Endodermal cell (in vitro differentiated cells): ENCODE measurements around the gene NUP85. TPM values are rescaled to one million over a fixed set of nuclear protein-coding genes. Genes with fewer than 3 reads are reported as not detected.
"Not testable (repeated sequence)": the region's sequence is repeated elsewhere in the genome, so short reads cannot be mapped to it uniquely, and the experiment has no call there.

Experiments
- DNase-seq: peaks from one replicate; pipeline ENCODE4 v3.0.0-alpha.2; 2017
- H3K27ac ChIP-seq: 2 replicates; pipeline ENCODE4 v1.5.1; 2013; ENCODE audit warnings: mild to moderate bottlenecking, low read depth, low read length, moderate library complexity
- H3K27me3 ChIP-seq: 2 replicates; pipeline ENCODE4 v1.6.1; 2013; ENCODE audit warnings: mild to moderate bottlenecking, low read length, moderate library complexity; ENCODE audit not compliant: insufficient read depth, control insufficient read depth, poor library complexity, severe bottlenecking
- H3K36me3 ChIP-seq: 2 replicates; pipeline ENCODE4 v1.7.0; 2013; ENCODE audit warnings: mild to moderate bottlenecking, low read length, moderate library complexity; ENCODE audit not compliant: control insufficient read depth, insufficient read depth
- H3K4me1 ChIP-seq: one replicate; pipeline ENCODE4 v1.7.0; 2013; ENCODE audit warnings: low read length; ENCODE audit not compliant: control insufficient read depth, insufficient read depth
- H3K4me3 ChIP-seq: 2 replicates; pipeline ENCODE4 v1.5.1; 2013; ENCODE audit warnings: mild to moderate bottlenecking, low read length, moderate library complexity
- H3K9ac ChIP-seq: 2 replicates; pipeline ENCODE4 v1.6.1; 2013; ENCODE audit warnings: mild to moderate bottlenecking, low read length, moderate library complexity; ENCODE audit not compliant: poor library complexity, severe bottlenecking; ENCODE audit errors: extremely low read depth
- H3K9me3 ChIP-seq: 2 replicates; pipeline ENCODE4 v1.6.1; 2013; ENCODE audit warnings: mild to moderate bottlenecking, low read length, moderate library complexity; ENCODE audit not compliant: control insufficient read depth
- H3K27ac Mint-ChIP-seq: 2 replicates; pipeline ENCODE4 v1.8.0; 2020; ENCODE audit warnings: mixed read lengths
- H3K27me3 Mint-ChIP-seq: 2 replicates; pipeline ENCODE4 v1.8.0; 2021; ENCODE audit warnings: mild to moderate bottlenecking, mixed read lengths; ENCODE audit not compliant: insufficient read depth
- H3K36me3 Mint-ChIP-seq: 2 replicates; pipeline ENCODE4 v1.8.0; 2020; ENCODE audit warnings: low read depth, mixed read lengths
- H3K4me1 Mint-ChIP-seq: 2 replicates; pipeline ENCODE4 v1.8.0; 2020; ENCODE audit warnings: mixed read lengths
- H3K4me3 Mint-ChIP-seq: 2 replicates; pipeline ENCODE4 v1.8.0; 2020; ENCODE audit warnings: mild to moderate bottlenecking, moderate library complexity, mixed read lengths
- H3K9me3 Mint-ChIP-seq: 2 replicates; pipeline ENCODE4 v1.8.0; 2020; ENCODE audit warnings: mild to moderate bottlenecking, mixed read lengths
- WGBS, 2 experiments: methylation state at CpG; one replicate each; pipeline versions ENCODE4 v1.1.5 to v1.1.7; 2013; ENCODE audit warnings: missing lambda C conversion rate in 2 of 2, mixed read lengths in 1 of 2; ENCODE audit not compliant: insufficient coverage in 1 of 2, insufficient read length in 1 of 2; 5-methylcytosine and 5-hydroxymethylcytosine counted together
- total RNA-seq, 2 donors: library from RNA; stranded (reverse); fragmentation: NEBNext Ultra II Directional in 1 of 2; extraction: Animal tissue kit (Norgen Biotek cat#: 25700) in 1 of 2; gene quantifications; 2 replicates in 1 of 2; 3 replicates in 1 of 2; pipeline ENCODE4 v1.2.1, GENCODE V29; 2021
- TF ChIP-seq, protein P1 (sequence below): fragments of 200-600 bp; sonication (generic); conservative IDR thresholded peaks from 2 replicates; pipeline ENCODE4 v1.5.0; 2021; ENCODE audit warnings: antibody characterized with exemption, mild to moderate bottlenecking

Gene NUP85
- total RNA-seq, 2 donors from 2014 or later: 105 to 117 TPM

DNA sequence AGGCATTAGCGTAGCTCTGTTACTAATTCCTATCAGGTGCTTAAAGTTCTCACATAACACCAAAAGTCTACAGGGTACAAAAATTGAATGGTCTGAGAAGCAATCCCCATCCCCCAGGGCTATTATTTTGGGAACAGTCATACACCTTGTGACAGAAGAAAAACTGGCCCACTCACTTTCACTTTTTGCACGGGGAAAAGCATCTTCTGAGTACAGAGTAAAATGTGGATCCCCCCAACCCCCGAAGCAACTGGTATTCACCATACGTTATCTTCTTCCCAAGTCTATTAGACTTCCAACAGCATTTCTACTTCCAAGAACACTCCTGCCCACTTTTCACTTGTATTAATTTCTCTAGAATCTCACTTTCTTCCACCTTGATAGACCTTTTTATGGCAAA lies 44.1 kb downstream of the NUP85 start:
- Mint-ChIP-seq H3K27ac (peak overlapping the region; percentile 5), H3K27me3 (no peaks in the 10 kb centered on the region), H3K9me3 (peaks cover 14% of the 10 kb centered on the region), H3K4me3 (no peak overlapping the region), H3K36me3 (peaks cover 43% of the 10 kb centered on the region), H3K4me1 (peaks cover 38% of the 10 kb centered on the region)
- Histone ChIP-seq H3K27ac (no peak overlapping the region), H3K27me3 (no peaks in the 10 kb centered on the region), H3K9me3 (no peaks in the 10 kb centered on the region), H3K4me3 (no peak overlapping the region), H3K9ac (no peak overlapping the region), H3K36me3 (peaks cover 17% of the 10 kb centered on the region), H3K4me1 (no peaks in the 10 kb centered on the region)
- no peak for DNase-seq
- WGBS, 2 experiments: 91 to 92% methylated on average over 3 to 4 of the region's 4 CpGs
- TF ChIP-seq, protein P1, sequence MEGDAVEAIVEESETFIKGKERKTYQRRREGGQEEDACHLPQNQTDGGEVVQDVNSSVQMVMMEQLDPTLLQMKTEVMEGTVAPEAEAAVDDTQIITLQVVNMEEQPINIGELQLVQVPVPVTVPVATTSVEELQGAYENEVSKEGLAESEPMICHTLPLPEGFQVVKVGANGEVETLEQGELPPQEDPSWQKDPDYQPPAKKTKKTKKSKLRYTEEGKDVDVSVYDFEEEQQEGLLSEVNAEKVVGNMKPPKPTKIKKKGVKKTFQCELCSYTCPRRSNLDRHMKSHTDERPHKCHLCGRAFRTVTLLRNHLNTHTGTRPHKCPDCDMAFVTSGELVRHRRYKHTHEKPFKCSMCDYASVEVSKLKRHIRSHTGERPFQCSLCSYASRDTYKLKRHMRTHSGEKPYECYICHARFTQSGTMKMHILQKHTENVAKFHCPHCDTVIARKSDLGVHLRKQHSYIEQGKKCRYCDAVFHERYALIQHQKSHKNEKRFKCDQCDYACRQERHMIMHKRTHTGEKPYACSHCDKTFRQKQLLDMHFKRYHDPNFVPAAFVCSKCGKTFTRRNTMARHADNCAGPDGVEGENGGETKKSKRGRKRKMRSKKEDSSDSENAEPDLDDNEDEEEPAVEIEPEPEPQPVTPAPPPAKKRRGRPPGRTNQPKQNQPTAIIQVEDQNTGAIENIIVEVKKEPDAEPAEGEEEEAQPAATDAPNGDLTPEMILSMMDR: no peak

- Mint-ChIP-seq H3K27ac (peak overlapping the region; percentile 5), H3K27me3 (no peaks in the 10 kb centered on the region), H3K9me3 (peaks cover 14% of the 10 kb centered on the region), H3K4me3 (no peak overlapping the region), H3K4me1 (peaks cover 42% of the 10 kb centered on the region), H3K36me3 (peaks cover 41% of the 10 kb centered on the region)
- no peaks in the 10 kb centered on the region for H3K9me3 ChIP-seq
- 90 to 94% methylated on average over 11 of the region's 11 CpGs for WGBS, 2 experiments
- TF ChIP-seq, protein P1: no peak
- H3K4me3 ChIP-seq: no peak overlapping the region
- H3K4me1 ChIP-seq: no peaks in the 10 kb centered on the region
- H3K36me3 ChIP-seq: peaks cover 14% of the 10 kb centered on the region
- no peaks in the 10 kb centered on the region for H3K27me3 ChIP-seq
- H3K27ac ChIP-seq: no peak overlapping the region
- no peak for DNase-seq
- H3K9ac ChIP-seq: no peak overlapping the region
Observed at GRCh38 chr17:75250009-75250471, 44.6 kb downstream of the NUP85 start.

DNA sequence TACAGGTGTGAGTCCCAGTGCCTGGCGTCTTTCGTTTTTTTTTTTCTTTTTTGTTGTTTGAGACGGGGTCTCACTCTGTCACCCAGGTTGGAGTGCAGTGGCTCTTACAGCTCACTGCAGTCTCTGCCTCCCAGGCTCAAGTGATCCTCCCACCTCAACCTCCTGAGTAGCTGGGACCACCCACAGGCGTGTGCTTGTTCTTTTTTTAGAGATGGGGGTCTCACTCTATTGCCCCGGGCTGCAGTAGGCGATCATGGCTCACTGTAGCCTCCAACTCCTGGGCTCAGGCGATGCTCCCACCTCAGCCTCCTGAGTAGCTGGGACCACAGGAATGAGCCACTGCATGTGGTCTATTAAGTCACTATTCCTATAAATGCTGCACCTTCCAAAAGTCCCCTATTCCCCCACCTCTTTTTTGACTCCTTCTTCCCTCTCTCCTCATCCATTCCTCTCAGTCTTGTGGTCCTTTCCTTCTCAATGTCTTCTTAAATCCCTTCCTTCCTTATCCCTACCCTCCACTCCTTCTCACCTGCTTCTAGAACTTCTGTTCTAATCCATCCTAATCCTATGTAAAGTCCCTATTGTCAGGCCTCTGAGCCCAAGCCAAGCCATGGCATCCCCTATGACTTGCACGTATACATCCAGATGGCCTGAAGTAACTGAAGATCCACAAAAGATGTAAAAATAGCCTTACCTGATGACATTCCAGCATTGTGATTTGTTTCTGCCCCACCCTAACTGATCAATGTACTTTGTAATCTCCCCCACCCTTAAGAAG lies 46.7 kb downstream of the NUP85 start:
- no peaks in the 10 kb centered on the region for H3K4me1 ChIP-seq
- no peak overlapping the region for H3K4me3 Mint-ChIP-seq
- H3K27ac ChIP-seq: no peak overlapping the region
- TF ChIP-seq, protein P1: no peak
- H3K27ac Mint-ChIP-seq: no peak overlapping the region
- peaks cover 14% of the 10 kb centered on the region for H3K9me3 Mint-ChIP-seq
- no peaks in the 10 kb centered on the region for H3K36me3 ChIP-seq
- no peaks in the 10 kb centered on the region for H3K9me3 ChIP-seq
- WGBS, 2 experiments: 92 to 96% methylated on average over 5 to 8 of the region's 8 CpGs
- no peak overlapping the region for H3K9ac ChIP-seq
- H3K36me3 Mint-ChIP-seq: peaks cover 24% of the 10 kb centered on the region
- no peak overlapping the region for H3K4me3 ChIP-seq
- H3K4me1 Mint-ChIP-seq: peaks cover 55% of the 10 kb centered on the region
- H3K27me3 ChIP-seq: no peaks in the 10 kb centered on the region
- no peaks in the 10 kb centered on the region for H3K27me3 Mint-ChIP-seq
- no peak for DNase-seq

DNA sequence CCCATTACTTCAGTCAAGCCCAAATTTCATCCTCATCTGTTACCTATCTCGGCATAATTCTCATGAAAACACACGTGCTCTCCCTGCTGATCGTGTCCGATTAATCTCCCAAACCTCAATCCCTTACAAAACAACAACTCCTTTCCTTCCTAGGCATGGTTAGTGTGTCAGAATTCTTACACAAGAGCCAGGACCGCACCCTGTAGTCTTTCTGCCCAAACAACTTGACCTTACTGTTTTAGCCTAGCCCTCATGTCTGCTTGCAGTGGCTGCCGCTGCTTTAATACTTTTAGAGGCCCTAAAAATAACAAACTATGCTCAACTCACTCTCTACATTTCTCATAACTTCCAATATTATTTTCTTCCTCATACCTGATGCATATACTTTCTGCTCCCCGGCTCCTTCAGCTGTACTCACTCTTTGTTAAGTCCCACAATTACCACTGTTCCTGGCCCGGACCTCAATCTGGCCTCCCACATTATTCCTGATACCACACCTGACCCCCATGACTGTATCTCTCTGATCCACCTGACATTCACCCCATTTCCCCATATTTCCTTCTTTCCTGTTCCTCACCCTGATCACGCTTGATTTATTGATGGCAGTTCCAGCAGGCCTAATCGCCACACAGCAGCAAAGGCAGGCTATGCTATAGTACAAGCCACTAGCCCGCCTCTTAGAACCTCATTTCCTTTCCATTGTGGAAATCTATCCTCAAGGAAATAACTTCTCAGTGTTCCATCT lies 50.6 kb downstream of the NUP85 start:
- not testable (repeated sequence) for H3K4me3 ChIP-seq, H3K4me1 ChIP-seq, H3K36me3 ChIP-seq, H3K9ac ChIP-seq, H3K9me3 ChIP-seq, H3K4me3 Mint-ChIP-seq, DNase-seq, H3K27ac ChIP-seq, H3K27me3 ChIP-seq, H3K27me3 Mint-ChIP-seq
- Mint-ChIP-seq H3K27ac (peak overlapping the region; percentile 11), H3K4me1 (peaks cover 64% of the 10 kb centered on the region), H3K9me3 (peaks cover 14% of the 10 kb centered on the region), H3K36me3 (peaks cover 16% of the 10 kb centered on the region)
- 94 to 100% methylated on average over 3 to 9 of the region's 11 CpGs for WGBS, 2 experiments

DNA sequence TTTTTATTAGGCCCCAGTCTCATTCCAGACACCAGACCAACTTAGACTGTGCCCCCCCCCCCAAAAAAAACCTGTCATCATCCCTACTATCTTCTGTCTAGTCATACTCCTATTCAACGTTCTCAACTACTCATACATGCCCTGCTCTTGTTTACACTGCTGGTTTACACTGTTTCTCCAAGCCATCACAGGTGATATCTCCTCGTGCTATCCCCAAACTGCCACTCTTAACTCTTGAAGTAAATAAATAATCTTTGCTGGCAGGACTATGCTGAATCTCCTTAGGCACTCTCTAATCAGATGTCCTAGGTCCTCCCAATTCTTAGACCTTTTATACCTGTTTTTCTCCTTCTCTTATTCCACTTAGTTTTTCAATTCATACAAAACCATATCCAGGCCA lies 51.7 kb downstream of the NUP85 start:
- not testable (repeated sequence) for H3K9me3 ChIP-seq, H3K27ac Mint-ChIP-seq, H3K27me3 ChIP-seq, H3K9ac ChIP-seq, H3K4me1 ChIP-seq, DNase-seq, H3K4me3 ChIP-seq, H3K36me3 ChIP-seq, H3K4me3 Mint-ChIP-seq, H3K27me3 Mint-ChIP-seq, H3K27ac ChIP-seq
- H3K4me1 Mint-ChIP-seq: peaks cover 63% of the 10 kb centered on the region
- 69% methylated on average over 2 of the region's 2 CpGs; no CpG with 5 or more reads in 1 of the 2 experiments for WGBS, 2 experiments
- peaks cover 15% of the 10 kb centered on the region for H3K36me3 Mint-ChIP-seq
- H3K9me3 Mint-ChIP-seq: peaks cover 14% of the 10 kb centered on the region
